ENCODE results near the gene METTL23.
"Not testable (repeated sequence)": the region's sequence is repeated elsewhere in the genome, so short reads cannot be mapped to it uniquely, and the experiment has no call there.

The METTL23 gene

DNA sequence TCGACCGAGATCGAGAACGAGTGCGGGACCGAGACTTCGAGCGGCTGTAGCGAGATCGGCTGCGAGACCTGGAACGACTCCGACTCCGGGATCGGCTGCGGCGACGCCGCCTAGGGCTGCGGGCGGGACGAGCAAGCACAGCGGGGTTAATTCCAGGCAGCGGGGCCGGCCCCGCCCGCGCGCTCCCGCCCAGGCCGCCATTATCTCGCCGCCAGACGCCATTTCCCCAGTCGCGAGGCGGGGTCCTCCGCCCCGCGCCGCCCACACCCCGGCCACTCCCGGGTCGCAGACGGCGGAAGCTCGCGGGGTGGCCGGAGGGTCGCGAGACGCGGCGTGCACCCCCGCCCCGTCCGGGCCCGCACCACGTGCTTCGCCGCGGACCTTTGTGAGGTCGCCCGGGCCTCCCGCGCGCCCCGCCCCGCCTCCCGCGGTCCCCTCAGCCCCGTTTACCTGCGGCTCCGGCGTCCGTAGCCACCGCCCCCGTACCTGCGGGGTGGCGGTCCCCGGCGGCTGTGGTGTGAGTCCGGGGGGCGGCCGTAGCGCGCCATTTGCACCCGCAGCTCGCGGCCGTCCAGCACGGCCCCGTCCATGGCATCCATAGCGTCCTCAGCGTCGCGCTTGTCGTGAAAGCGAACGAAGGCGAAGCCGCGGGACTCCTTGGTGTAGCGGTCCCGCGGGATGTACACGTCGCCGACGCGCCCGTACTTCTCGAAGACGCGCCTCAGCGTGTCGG is 9.9 kb downstream of the METTL23 start:
- no peak for DNase-seq

DNA sequence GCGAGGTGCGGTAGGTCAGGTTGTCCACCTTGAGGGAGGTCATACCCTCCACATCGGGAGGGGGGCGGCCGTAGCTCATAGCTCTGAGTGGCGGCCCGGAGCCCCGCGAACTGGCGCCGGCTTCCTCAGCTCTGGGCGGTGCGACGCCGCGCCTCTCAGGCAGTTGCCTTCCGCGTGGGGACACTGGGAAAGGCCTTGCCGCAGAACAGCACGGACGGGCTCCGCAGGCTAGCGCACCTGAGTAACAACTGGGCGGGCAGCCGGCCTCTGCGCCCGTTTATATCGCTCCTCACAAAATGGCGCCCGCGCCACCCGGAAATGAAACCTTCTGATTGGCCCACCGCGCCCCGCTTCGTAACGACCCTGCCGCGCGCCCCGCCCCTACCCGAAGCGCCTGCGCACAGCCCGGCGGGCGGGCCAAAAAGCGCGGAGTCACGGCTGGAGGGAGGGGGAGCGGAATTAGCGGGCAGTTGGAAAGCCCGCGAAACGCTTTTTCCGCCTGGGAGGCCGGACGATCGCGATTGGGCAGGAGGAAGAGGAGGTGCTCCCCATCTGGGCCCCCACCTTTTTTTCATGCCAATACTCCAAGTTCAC is 10.5 kb downstream of the METTL23 start, which contains the start of gene SRSF2:
SRSF2 (minus strand) TSS at position 250 of the 594 bp plus-strand sequence; CDS start at position 79, 171 bp downstream.
- DNase-seq: peak; percentile 97

DNA sequence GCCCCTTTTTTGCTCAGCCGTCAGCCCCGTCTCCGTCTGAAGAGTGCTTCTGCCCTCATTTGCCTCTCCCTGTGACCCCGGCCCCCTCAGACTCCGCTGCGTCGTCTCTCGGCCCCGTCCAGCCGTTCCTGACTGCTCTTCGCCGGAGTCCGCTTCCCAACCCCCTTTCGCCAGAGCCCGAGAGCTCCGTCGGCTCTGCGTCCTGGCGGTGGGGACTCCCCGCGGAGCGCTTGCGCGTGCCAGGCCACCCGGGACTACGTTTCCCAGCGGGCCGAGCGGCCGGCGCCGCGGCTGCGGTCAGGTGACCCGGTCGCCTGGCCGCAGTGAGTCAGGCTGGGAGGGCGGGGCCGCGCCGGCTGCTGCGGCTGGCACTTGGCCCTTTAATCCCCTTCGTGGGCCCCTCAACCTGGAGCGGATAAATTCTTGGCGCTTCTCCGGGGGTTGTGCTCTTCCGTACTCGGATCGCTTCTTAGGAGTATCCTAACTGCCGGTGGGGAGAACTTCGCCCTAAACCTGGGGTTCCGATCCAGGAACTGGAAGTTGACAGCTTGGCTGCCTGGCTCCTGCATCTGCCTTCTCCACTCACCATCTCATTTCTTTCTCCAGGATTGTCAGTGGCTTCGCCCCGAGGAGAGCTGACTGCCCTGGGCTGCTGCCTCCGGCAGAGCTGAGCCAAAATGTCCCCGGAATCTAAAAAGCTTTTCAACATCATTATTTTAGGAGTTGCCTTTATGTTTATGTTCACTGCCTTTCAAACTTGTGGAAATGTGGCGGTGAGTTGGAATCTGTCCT is 11.2 kb downstream of the METTL23 start, which contains the start of gene MFSD11:
MFSD11 (plus strand) TSS at position 444 of the 792 bp plus-strand sequence; CDS start at position 678, 234 bp downstream.
- DNase-seq: peak; percentile 90

DNA sequence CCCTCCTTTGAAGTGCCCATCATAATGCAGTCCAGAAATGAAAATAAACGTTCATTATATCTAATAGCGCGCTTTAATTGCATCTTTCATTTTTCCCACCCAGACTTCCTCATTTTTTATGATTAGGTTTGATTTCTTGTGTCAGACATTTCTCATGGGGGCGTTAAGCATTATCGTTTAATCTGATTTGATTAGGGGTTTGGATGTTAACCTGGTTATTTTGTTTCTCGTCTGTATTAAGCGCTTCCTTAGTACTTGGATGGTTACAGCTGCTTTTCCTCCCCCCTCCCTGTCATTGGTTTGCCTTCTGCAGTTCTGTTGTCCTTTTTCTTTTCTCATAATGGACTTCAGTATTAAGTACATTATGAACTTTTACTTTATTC is 11.8 kb downstream of the METTL23 start:
- DNase-seq: no peak

DNA sequence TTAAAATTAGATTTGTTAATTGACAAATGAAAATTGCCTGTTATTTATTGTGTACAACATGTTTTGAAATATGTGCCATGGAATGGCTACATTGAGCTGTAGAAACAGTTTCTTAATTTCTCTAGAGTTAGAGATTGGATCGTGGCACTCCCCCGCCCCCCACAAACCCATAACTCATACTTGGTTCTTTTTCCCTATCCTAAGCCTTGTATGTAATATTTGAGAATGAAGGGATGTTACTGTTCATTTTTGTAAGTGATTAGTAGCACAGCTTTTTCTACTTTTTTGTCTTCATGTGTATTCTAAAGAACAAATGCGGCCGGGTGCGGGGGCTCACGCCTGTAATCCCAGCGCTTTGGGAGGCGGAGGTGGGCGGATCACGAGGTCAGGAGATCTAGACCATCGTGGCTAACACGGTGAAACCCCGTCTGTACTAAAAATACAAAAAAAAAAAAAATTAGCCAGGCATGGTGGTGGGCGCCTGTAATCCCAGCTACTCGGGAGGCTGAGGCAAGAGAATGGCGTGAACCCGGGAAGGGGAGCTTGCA is 13.0 kb downstream of the METTL23 start:
- not testable (repeated sequence) for DNase-seq

DNA sequence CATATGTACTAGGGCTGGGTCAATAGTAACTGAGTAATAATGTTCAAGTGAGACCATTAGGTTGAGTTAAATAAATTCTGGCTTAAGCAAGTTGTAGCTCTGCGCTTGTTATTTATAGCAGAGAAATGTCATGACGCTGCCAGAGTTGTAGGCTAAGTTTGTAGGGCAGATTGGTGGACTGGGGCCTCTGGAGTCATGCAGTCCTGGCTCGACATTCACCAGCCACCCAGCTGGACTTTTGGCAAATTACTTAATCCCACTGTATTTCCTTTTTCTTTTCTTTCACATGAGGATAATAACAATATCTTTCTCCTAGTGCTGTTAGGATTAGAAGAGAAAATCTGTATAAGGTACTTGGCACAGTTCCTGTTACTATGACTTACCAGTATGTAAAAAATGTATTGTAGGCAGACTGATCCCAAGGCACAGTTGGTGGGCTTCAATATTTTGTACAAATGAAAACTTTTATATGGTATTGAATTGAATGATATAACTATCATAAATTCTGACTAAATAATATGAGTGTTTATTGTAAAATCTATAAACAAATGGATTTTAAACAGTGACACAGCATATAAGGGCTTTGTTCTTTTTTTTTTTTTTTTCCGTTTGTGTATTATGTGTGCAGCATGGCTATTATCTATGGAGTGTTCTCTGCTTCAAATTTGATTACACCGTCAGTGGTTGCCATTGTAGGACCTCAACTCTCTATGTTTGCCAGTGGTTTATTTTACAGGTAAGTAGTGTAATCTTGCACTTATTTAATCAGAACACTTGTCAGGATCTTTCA is 13.9 kb downstream of the METTL23 start:
- DNase-seq: no peak

DNA sequence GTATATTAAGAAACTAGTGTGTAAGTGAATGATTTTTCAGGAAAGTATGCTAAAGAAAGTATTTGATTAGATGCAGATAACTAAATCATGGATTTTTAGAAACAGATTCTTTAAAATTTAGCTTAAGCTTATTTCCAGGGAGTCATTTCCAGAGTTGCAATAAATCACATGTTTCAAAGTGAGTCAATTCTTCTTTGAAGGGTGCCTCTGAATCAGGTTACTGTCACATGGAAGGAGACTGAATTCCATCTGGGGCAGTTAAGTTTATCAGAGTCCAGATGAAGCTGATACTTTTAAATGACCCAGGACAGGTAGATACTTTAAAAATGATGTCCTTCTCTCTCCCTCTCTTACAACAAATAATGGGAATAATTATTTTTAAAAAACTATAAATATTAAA is 16.3 kb downstream of the METTL23 start:
- DNase-seq: no peak

DNA sequence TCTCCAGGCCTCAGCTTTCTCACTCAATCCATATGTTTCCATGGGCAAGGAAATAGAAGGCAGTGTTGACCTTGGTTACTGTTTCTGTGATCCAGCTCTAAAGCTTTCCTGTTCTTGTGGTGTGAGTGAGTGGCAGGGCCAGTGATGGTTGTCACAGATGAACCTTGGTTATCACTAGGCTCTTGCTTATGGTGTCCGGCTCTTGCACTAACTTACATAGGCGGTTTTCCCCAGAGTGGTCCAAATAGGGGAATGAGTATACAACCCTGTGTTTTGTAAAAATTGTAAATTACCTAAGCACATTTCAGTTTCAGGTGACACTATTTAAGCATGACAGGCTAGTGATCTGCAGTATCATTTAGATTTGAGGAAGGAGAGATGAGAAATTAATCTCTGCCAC is 18.1 kb downstream of the METTL23 start:
- DNase-seq: no peak

DNA sequence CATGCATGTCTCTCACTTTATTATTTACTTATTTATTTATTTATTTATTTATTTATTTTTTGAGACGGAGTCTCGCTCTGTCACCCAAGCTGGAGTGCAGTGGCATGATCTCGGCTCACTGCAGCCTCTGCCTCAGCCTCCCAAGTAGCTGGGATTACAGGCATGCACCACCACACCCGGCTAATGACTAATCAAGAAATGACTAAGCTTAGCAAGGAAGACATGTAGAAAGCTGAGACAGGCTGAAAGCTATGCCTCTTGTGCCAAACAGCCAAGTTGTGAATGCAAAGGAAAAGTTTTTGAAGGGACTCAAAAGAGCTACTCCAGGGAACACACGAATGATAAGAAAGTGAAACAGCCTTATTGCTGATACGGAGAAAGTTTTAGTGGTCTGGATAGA is 19.1 kb downstream of the METTL23 start:
- DNase-seq: not testable (repeated sequence)

DNA sequence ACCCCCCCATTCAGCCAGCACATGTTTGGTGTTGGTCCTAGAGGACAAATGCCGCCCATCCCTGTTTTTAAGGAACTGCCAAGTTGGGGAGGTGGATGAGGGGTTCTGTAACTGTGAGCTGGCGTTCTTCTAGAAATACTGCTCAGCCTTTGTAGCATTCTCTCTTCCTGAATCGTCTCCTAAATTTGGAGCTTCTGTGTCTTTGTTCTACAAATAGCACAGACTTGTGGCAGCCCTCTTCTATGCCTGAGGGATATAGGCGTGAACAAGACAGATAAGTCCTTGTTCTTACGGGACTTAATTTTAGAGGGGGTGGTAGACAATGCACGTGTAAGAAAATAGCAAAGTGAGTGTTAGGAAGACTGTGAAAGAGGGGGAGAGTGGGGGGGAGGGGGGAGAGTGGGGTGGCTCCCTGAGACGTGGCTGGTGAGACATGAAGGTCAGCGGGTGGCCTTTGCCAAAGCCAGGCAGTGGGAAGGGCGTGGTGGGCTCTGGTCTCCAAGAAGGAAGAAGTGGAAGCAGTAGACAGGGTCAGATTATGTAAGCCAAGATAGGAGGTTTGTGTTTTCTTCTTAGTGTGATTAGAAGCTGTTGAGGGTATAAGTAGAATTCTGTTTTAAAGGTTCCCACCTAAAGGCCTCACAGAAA is 21.2 kb downstream of the METTL23 start:
- DNase-seq: no peak

DNA sequence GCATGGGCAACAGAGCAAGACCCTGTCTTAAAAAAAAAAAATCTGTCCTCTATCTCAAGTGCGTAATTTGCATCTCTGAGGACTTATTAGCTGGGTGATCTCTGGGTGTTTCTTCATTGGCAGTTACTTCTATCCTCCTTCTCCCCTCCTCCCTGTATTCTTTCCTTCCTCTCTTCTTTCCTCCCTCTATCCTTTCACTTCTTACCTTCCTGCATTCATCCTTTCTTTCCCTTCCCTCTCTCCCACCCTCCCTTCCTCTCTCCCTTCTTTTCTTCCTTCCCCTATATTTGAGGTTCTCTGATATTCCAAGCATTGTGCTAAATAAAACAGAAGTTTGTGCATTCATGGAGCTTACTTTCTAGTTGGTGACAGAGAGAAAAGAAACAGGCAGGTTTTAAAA is 22.0 kb downstream of the METTL23 start:
- no peak for DNase-seq

DNA sequence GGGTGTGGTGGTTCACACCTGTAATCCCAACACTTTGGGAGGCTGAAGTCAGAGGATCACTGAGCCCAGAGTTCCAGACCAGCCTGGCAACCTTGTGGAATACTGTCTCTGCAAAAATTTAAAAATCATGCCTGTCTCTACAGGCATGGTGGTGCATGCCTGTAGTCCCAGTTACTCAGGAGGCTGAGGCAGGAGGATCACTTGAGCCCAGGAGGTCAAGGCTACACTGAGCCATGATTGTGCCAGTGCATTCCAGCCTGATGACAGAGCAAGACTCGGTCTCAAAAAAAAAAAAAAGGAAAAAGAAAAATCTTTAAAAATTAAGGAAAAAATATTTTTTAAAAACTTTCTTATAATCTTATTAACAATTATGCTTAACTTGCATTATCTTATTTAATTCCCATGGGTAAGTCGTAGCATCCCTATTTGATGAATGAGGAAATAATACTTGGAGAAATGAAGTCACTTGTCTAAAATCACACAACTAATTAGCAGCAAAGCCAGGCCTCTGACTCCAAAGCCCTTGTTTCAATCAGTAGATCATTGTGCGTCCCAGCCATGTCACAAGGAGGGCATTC is 24.9 kb downstream of the METTL23 start:
- DNase-seq: no peak

DNA sequence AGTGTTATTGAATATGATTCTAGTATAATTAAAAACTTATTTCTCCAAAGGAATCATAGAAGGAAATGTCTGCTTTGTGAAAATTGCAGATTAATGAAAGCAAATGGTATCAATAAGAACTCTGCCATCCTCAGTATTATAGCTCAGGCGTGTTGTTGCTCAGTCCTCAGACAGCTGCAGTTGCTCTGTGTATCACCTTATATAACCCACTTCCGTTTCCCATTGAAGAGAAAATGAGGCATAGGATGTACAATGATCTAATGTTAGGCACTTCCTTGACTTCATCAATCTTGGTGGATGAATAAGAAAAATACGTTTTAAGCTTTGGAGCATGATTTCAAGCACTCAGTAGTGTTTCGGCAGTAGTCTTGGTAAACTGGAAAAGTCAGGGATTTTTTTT is 25.4 kb downstream of the METTL23 start:
- DNase-seq: no peak

DNA sequence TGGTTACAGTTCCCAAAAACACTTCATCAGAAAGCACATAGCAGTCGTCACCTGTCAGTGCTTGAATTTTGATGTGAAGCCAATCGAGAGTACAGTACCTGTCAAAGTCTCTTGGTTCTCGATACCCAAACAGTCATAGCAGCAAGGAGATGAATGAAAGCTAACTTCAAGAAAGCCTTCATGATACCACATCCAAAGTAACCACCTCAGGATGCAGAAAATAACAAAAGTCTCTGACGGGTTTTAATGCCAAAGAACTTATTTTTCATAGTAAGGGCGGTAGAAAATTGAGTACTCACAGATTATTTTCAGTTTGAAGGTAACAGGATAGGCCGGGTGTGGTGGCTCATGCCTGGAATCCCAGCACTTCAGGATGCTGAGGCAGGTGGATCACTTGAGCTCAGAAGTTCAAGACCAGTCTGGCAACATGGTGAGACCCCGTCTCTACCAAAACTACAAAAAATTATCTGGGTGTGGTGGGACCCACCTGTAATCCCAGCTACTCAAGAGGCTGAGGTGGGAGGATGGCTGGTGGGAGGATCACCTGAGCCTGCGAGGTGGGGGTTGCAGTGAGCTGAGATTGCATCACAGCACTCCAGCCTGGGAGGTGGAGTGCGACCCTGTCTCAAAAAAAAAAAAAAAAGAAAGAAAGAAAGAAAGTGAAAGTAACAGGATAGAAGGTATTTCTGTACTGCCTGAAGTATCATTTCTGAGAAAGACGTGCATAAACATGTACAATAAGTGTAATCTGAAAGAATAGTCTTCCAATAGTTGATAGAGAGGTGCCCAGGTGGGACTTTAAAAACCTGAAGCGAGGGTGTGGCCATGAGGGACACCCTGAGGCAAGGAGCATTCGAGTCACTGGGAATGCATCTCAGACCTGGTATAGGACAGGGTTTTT is 26.7 kb downstream of the METTL23 start:
- no peak for DNase-seq

DNA sequence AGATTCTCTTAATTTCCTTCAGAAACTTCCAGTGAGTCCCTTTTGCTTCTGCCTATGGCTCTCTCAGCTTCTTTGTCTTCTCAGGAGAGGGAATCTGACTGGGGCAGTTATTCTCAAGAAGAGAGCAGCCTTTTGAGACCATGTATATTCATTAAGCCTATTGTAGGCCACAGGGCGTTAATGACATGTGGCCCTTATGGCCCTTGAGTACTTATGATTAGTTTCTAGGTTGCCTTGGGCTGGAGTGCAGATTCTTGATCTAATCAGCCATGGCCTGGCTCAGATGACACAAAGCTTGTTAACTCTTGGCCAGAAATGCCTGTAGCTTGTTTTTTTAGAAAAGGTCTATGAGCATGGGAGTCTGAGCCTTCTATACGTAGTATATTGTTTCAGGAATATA is 28.6 kb downstream of the METTL23 start:
- no peak for DNase-seq

DNA sequence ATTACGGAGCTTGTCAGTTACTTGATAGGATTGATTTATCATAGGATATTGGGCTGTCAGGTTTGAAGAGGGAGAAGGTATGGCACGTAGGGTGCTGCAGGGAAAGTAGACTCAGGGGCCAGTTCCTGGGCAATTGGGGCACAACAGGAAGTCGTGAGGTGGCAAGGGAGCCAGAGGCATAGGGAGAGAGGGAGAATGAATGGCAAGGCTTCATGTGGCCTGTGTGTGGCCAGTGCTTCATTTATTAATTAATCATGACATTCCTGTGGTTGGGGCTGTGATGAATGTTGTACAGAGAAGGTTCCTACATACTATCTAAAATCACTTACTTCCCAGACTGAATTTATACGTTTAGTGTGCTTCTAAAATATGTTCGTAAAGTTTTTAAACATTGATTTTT is 30.6 kb downstream of the METTL23 start:
- no peak for DNase-seq

DNA sequence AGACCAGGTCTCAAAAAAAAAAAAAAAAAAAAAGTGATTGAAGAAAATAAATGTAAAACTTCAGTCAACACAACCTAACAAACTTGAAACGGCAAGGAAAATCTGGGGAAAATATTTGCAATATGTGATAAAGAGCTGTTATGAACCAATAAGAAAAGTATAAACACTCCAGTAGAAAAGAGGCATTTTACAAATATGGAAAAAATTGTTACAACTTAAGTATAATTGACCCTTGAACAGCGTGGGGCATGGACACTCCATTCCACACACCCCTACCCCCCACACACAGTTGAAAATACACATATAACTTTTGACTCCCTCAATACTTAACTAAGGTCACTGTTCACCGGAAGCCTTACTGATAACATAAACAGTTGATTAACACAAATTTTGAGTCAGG is 31.9 kb downstream of the METTL23 start:
- DNase-seq: no peak

DNA sequence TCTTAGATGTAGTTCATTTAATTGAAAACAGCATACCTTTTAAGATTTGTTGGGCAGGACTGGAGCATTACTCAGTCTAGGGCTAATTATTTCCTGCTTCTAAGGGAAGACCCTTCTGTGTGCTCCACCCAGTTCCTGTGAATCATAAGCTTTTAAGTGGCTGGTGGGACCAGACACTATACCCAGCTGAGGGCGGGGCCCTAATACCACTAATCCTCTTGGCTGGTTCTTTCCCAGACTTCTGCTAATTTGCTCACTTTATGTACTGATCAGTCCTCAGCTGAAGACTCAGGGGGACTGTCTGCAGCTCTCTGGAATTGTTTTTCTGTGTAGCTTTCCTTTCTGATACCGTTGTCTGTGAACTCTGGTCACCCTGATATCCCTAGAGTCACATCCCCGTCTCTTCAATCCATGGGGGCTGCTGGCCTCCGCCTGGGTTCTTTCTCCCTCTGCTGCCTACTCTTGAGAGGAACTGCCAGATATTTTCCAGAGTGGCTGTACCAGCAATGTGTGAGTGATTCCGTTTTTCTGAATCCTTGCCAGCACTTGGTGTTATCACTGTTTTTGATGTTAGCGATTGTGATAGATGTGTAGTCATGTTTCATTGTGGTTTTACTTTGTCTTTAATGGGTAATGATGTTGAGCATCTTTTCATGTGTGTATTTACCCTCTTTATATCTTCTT is 46.3 kb downstream of the METTL23 start:
- no peak for DNase-seq

DNA sequence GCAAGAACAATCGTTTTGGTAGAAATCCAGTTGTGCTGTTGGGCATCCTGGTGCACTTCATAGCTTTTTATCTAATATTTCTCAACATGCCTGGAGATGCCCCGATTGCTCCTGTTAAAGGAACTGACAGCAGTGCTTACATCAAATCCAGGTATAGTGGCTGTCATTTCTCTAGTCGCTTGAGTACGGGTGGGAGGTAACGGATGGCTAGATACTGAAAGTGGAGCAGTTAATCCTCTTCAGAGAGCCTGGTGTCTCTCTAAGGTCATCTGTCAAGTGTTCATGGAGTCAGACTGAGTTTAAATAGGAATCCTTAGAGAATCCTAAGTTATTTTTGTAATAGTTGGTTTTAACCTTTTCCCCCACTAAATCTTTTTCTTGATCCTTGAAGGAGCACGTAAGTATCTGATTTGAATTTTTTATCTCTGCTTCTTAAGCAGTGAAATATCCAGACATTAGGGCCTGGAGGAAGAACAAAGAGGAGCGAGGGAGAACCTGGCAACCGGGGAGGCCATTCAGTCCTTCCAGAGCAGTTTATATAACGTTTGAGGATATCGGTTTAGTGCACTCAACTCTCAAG is 48.5 kb downstream of the METTL23 start:
- DNase-seq: no peak
